GM19328 (cell line): ENCODE results near the gene AGAP6.
"Not testable (repeated sequence)": the region's sequence is repeated elsewhere in the genome, so short reads cannot be mapped to it uniquely, and the experiment has no call there.

ENCODE experiments used
- ATAC-seq: cut with Tn5 transposase; IDR thresholded peaks from one replicate; pipeline ENCODE4 v1.9.1; 2021; ENCODE audit warnings: mild to moderate bottlenecking, moderate library complexity; ENCODE audit not compliant: unreplicated experiment

AGAP6 gene

DNA sequence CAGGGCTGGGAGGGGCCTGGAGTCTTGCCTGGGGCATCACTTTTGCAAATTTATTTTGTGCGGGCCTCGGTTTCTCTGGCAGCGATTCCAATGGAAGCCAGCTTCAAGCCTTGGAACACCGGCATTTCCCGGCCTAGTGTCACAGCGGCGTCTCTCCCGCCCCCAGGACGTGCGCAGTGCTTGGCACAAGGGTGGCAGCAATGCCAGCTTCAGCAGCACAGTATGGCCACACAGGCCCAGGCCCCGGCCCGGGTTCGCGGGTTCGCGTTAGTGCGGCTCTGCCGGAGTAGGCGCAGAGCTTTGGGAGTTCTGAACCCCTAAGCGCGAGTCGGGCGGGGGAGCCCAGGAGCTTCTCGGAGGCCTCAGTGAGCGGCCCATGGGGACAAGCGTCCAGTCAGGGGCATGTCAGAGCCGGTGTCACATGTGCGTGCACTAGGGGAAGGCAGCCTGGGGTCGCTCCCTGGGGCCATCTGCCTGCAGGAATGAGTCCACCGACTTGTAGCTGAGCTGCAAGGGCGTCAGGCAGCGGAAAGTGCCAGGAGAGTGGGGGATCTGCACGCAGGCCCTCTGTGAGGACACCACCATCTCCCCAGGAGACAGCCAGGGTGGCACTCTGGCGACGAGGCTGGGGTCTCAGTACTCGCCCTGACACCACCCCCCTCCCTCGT, 36.6 kb downstream of the AGAP6 start:
- ATAC-seq = not testable (repeated sequence)

DNA sequence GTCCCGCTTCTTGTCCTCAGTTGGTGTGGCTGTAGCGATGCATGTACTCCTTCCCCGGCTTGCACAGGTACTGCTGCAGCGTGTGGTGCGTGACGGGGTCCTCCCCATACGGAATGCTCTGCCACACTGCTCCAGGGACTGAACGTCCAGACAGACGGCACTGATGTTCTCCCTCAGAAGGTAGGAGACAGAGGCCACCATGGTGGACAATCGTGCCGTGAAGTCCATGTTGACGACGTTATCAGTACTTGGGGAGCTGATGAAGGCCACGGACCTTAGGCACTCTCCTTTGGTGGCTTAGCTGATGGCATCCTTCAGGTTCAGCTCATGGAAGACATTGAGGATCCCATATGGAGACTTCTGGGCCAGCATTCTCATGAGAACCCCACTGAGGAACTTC, 37.4 kb downstream of the AGAP6 start:
- ATAC-seq = no peak

GRCh38 chr10:50027195-50027594, 39.0 kb downstream of the AGAP6 start:
- no peak for ATAC-seq

DNA sequence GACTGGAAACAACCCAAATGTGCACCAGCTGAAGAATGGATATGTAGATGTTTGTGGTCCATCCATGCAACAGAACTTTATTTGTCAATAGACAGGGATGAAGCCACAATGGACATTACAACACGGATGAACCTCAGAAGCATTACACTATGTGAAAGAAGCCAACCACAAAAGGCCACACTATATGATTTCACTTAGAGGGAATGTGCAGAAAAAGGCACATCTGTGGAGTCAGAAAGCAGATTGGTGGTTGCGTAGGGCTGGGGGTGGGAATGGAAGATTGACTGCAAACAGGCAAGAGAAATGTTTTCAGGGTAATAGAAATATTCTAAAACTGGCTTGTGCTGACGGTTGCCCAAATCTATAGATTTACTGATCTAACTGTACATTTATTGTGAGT, 45.3 kb downstream of the AGAP6 start:
- no peak for ATAC-seq

- ATAC-seq = not testable (repeated sequence)
Observed at GRCh38 chr10:50035337-50035736, 47.1 kb downstream of the AGAP6 start.

DNA sequence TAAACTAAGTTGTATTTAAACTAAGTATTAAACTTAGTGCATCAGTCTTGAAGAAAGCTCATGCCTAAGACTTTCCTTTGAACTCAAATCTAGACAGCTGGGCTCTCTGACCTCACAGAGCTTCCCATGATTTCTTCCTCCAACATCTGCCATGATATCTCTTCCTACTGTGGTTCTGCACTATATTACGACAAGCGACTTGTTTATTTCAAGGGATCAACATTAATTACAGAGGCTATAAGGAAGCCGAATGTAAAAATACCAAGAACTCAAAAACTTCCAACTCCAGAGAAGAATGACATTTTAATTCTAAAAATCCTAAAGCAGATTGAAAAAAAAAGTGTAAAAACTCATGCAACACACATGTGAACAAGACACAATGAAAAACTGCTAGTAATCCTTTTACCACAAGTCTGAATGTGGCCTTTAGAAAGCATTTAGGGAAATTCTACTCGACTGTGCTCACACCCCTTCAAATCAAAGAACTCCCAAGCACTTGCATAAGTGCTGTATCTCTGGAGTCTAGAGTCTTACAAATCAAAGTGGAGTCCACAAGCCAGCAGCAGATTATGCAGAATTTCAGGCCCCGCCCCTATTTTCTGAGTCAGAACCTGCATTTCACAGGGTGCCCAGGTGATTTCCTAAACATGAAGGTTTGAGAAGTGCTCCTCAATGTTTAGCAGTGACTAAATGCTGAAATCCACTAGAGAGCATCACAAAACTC, 56.9 kb downstream of the AGAP6 start:
- no peak for ATAC-seq

GRCh38 chr10:50046457-50046856, 58.3 kb downstream of the AGAP6 start:
- ATAC-seq = not testable (repeated sequence)

GRCh38 chr10:50047594-50047993, 59.4 kb downstream of the AGAP6 start:
- ATAC-seq = not testable (repeated sequence)

DNA sequence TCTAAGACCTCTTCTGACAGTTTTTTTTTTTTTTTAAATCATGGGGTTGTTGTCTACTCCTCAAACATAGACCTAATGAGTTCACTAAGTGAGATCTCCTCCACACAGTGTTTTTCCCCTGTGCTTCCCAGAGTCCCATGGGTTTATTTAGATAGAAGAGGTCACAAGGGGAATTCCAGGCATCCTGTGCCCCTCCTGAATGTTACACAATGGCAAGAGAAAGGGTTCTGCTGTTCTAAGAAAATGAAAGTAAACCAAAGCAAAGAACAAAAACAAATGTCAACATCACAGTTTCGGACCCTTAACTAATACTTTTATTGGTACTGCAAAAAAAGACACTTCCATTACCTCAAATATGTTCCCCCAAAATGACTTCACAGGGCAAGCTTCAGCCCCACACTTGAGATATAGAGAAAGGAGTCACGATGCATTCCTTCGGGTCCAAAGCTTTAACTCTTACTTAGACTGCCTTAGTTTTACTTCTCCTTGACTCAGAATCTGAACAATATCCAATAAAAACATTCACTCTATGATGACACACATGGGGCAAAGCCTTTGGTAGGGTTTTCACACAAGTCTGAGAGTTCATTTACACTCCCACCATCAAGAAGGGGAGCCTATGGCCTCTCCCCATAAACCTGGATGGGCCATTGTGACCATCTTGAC, 63.9 kb downstream of the AGAP6 start:
- not testable (repeated sequence) for ATAC-seq

GRCh38 chr10:50052778-50053376, 64.7 kb downstream of the AGAP6 start:
- not testable (repeated sequence) for ATAC-seq

- ATAC-seq = not testable (repeated sequence)
Observed at GRCh38 chr10:50055494-50056292, 67.5 kb downstream of the AGAP6 start.

DNA sequence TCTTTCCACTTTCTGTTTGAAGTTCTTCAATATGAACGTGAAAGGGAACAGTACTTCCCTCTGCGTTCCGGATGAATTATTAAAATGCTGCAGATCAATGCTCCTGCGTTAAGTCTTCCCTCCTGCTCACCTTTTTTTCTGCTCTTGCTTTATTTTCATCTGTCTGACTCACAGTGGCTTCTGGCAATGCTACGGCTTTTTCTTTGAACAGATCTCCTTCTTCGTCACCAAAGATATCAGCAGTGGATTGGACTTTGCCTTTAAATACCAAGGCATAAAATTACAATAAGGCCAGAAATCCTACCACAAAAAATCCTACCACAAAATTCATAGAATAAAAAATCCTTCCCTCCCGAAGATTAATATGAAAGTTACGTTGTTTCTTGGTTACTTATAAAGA, 68.4 kb downstream of the AGAP6 start:
- not testable (repeated sequence) for ATAC-seq

DNA sequence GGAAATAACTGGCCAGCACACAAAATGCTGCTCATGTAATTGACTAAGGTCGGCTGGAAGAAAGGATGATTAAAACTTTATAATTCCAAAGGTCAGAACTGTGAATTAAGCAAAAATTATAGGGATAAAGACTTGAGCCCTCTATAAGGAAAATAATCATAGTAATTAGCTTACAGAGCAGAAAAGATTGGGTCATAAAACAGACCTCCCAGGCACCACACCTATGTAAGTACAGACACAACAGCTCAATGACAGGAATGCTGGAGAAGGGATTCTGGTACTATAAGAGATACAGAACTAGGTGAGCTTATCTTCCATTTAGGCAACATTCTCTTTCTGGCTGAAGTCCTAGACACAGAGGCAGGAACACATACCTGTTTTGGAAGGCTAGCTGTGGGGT, 70.5 kb downstream of the AGAP6 start:
- ATAC-seq = not testable (repeated sequence)

GRCh38 chr10:50059946-50060345, 71.7 kb downstream of the AGAP6 start:
- ATAC-seq = not testable (repeated sequence)
